K562 (cell line): ENCODE results near the gene ZNF627. TPM values are rescaled to one million over a fixed set of nuclear protein-coding genes. Genes with fewer than 3 reads are reported as not detected.

ENCODE experiments used
- ATAC-seq: fragments of 200-7000 bp; cut with Tn5 transposase; 3 replicates; pipeline ENCODE4 v1.9.1; 2020; ENCODE audit warnings: moderate library complexity
- BruUV-seq: library from RNA; stranded (reverse); fragments of 400-500 nt; replicated peaks from 2 replicates; lab custom pipeline; 2021; lab: Mats Ljungman, UMichigan
- CTCF ChIA-PET: fragments of 300-600 bp; formaldehyde crosslinking; extraction: SDS; loops from one replicate; lab custom pipeline; 2021; ENCODE audit warnings: low intra/inter-chr PET ratio; lab: Yijun Ruan, JAX
- POLR2A ChIA-PET: fragments of 300-600, 350-650 bp; sonication (Branson Sonifier 250); formaldehyde crosslinking; extraction: SDS; loops from one replicate; lab custom pipeline; 2021; ENCODE audit warnings: antibody characterized with exemption, inconsistent platforms; lab: Yijun Ruan, JAX
- DNase-seq, 4 experiments: peaks; one replicate each; pipeline versions ENCODE4 v3.0.0 to v3.0.0-alpha.2; 2011 to 2018; ENCODE audit warnings: low spot score in 3 of 4, mixed read lengths in 3 of 4; ENCODE audit errors: extremely low read depth in 1 of 4
- FAIRE-seq: peaks from 2 replicates; lab custom pipeline; 2011; peaks lifted over from hg19 to GRCh38; lab: Jason Lieb, UNC
- H2AFZ ChIP-seq: 2 replicates; pipeline ENCODE4 v1.6.0; 2011; ENCODE audit warnings: low read depth, low read length, control low read depth, inconsistent platforms
- H3K27ac ChIP-seq: fragments of 200-600 bp; 3 replicates; pipeline ENCODE4 v1.8.0; 2011; ENCODE audit warnings: low read depth, mild to moderate bottlenecking, control low read depth, inconsistent platforms, low read length, moderate library complexity, mixed read lengths; ENCODE audit errors: extremely low read depth
- H3K27me3 ChIP-seq, 2 experiments: fragments of 300-600 bp in 1 of 2; 2 replicates in 1 of 2; 3 replicates in 1 of 2; pipeline versions ENCODE4 v1.6.0 to v1.8.0; 2011; ENCODE audit warnings: inconsistent platforms in 2 of 2, low read length in 2 of 2, mild to moderate bottlenecking in 1 of 2, mixed read lengths in 1 of 2, moderate library complexity in 1 of 2; ENCODE audit not compliant: control insufficient read depth in 2 of 2, insufficient read depth in 2 of 2
- H3K36me3 ChIP-seq: fragments of 300-600 bp; 3 replicates; pipeline ENCODE4 v1.8.0; 2011; ENCODE audit warnings: mild to moderate bottlenecking, low read length, inconsistent platforms; ENCODE audit not compliant: control insufficient read depth, insufficient read depth
- H3K4me1 ChIP-seq, 2 experiments: fragments of 200-600 bp in 1 of 2; replicated peaks in 1 of 2; 2 replicates in 1 of 2; 3 replicates in 1 of 2; pipeline versions ENCODE4 v1.5.1 to v1.8.0; 2011; ENCODE audit warnings: inconsistent platforms in 2 of 2, low read length in 2 of 2, mild to moderate bottlenecking in 1 of 2, mixed read lengths in 1 of 2, moderate library complexity in 1 of 2; ENCODE audit not compliant: control insufficient read depth in 2 of 2, insufficient read depth in 2 of 2
- H3K4me2 ChIP-seq: 2 replicates; pipeline ENCODE4 v1.6.1; 2011; ENCODE audit warnings: low read length, control low read depth, inconsistent platforms, mixed read lengths; ENCODE audit not compliant: insufficient read depth
- H3K4me3 ChIP-seq: fragments of 200-600 bp; sonication (generic), shearing (Covaris generic); 2 replicates; pipeline ENCODE4 v1.5.1; 2016; ENCODE audit warnings: control low read depth, inconsistent platforms
- H3K79me2 ChIP-seq: fragments of 200-600 bp; 3 replicates; pipeline ENCODE4 v1.8.0; 2011; ENCODE audit warnings: low read length, inconsistent platforms; ENCODE audit not compliant: control insufficient read depth, insufficient read depth
- H3K9ac ChIP-seq, 2 experiments: 2 replicates each; pipeline versions ENCODE4 v1.6.0 to v1.6.1; 2011; ENCODE audit warnings: low read depth in 2 of 2, low read length in 2 of 2, control low read depth in 1 of 2, inconsistent platforms in 1 of 2, mild to moderate bottlenecking in 1 of 2, mixed read lengths in 1 of 2; ENCODE audit not compliant: insufficient read depth in 1 of 2
- H3K9me1 ChIP-seq: one replicate; pipeline ENCODE4 v1.6.0; 2011; ENCODE audit warnings: inconsistent platforms, mild to moderate bottlenecking, low read length, moderate library complexity; ENCODE audit not compliant: control insufficient read depth, insufficient read depth
- H3K9me3 ChIP-seq: replicated peaks from 2 replicates; pipeline ENCODE4 v1.5.1; 2011; ENCODE audit warnings: low read depth, low read length, inconsistent platforms; ENCODE audit not compliant: control insufficient read depth, insufficient read depth
- H4K20me1 ChIP-seq: replicated peaks from 2 replicates; pipeline ENCODE4 v1.6.1; 2011; ENCODE audit warnings: low read length, inconsistent platforms, mixed read lengths; ENCODE audit not compliant: control insufficient read depth, insufficient read depth
- BHLHE40 ChIP-seq: IDR thresholded peaks from 2 replicates; pipeline ENCODE4 v1.6.1; 2011; ENCODE audit warnings: low read length, improper control_type of control experiment
- DPF2 ChIP-seq: fragments of 450-650 bp; IDR thresholded peaks from 2 replicates; pipeline ENCODE4 v1.6.1; 2016
- FOXA1 ChIP-seq: fragments of 450-650 bp; IDR thresholded peaks from 2 replicates; pipeline ENCODE4 v1.6.1; 2016; ENCODE audit warnings: mild to moderate bottlenecking, borderline replicate concordance
- FOXA3 ChIP-seq, 2 experiments: fragments of 450-650 bp in 1 of 2; sonication (generic) in 1 of 2; formaldehyde crosslinking; IDR thresholded peaks in 1 of 2; conservative IDR thresholded peaks in 1 of 2; 2 replicates each; pipeline versions ENCODE4 v1.4.0 to v1.8.0; 2020 to 2022; ENCODE audit warnings: mild to moderate bottlenecking in 2 of 2, missing genetic modification reagents in 1 of 2
- MEF2D ChIP-seq: conservative IDR thresholded peaks from 2 replicates; pipeline ENCODE4 v1.6.1; 2016; ENCODE audit warnings: low read depth, missing genetic modification characterization, missing compliant biosample characterization
- MLLT1 ChIP-seq, 2 experiments: fragments of 450-650 bp; IDR thresholded peaks; 2 replicates each; pipeline ENCODE4 v1.6.1; 2016
- PHF8 ChIP-seq: fragments of 200-600 bp; sonication (generic); IDR thresholded peaks from 2 replicates; pipeline ENCODE4 v1.6.1; 2012; ENCODE audit warnings: mixed run types, mild to moderate bottlenecking, inconsistent platforms, low read length, moderate library complexity, borderline replicate concordance
- PRDM10 ChIP-seq: fragments of 450-650 bp; IDR thresholded peaks from 2 replicates; pipeline ENCODE4 v1.6.1; 2018; ENCODE audit not compliant: partially characterized antibody
- TBP ChIP-seq: optimal IDR thresholded peaks from 2 replicates; pipeline ENCODE3; 2011; ENCODE audit warnings: low read depth, low read length, improper control_type of control experiment
- ZFX ChIP-seq: sonication (generic); formaldehyde crosslinking; IDR thresholded peaks from 2 replicates; pipeline ENCODE4 v1.8.0; 2022; ENCODE audit warnings: mild to moderate bottlenecking, missing genetic modification reagents, moderate library complexity
- ZNF124 ChIP-seq: sonication (generic); formaldehyde crosslinking; IDR thresholded peaks from 2 replicates; pipeline ENCODE4 v1.8.1; 2022; ENCODE audit warnings: missing genetic modification reagents
- ZNF445 ChIP-seq: fragments of 250-450 bp; sonication (Bioruptor Pico); IDR thresholded peaks from 2 replicates; pipeline ENCODE4 v1.4.0; 2020; ENCODE audit warnings: low read depth, mild to moderate bottlenecking, moderate library complexity
- ZNF561 ChIP-seq: fragments of 450-650 bp; formaldehyde crosslinking; conservative IDR thresholded peaks from 2 replicates; pipeline ENCODE4 v1.4.0; 2020; ENCODE audit warnings: mild to moderate bottlenecking, moderate library complexity
- WGBS: fragments of 100-300 bp; shearing (Covaris generic); methylation state at CpG from one replicate; pipeline ENCODE4 v1.1.6; 2016; ENCODE audit warnings: low coverage, mixed read lengths; ENCODE audit not compliant: insufficient coverage; ENCODE audit errors: missing lambda C conversion rate; 5-methylcytosine and 5-hydroxymethylcytosine counted together
- in situ Hi-C: fragments of 300-500 bp; cut with MboI; formaldehyde crosslinking; loops from 4 replicates; pipeline ENCODE4 v1.15.0; 2018; ENCODE audit warnings: inconsistent platforms, mixed read lengths
- intact Hi-C: fragments of 100-400 bp; cut with micrococcal nuclease; formaldehyde crosslinking; loops from 2 replicates; pipeline ENCODE4 v1.14.2; 2022
- polyA plus RNA-seq, 8 experiments: library from polyadenylated mRNA; depleted of rRNA in 4 of 8; stranded (reverse) in 5 of 8; unstranded in 3 of 8; fragments of >200 nt; fragmentation: Nextera tagmentation in 2 of 8; fragmentation: Illumina TruSeq in 1 of 8; extraction: Ambion mirVana in 2 of 8; extraction: Trizol in 1 of 8; gene quantifications; 2 replicates each; pipeline versions ENCODE4 v1.2.1 to v1.2.3, GENCODE V29; 2011 to 2014; ENCODE audit warnings: inconsistent platforms in 1 of 8, missing spikeins in 1 of 8
- total RNA-seq, 7 experiments: library from RNA; depleted of rRNA in 6 of 7; stranded (reverse); fragments of >200 nt in 6 of 7; fragmentation: Illumina TruSeq in 2 of 7; extraction: Trizol in 2 of 7; gene quantifications; 2 replicates each; pipeline versions ENCODE4 v1.2.1 to v1.2.3, GENCODE V29; 2011 to 2021; ENCODE audit warnings: low replicate concordance in 1 of 7
- TF ChIP-seq, protein P1 (sequence below): sonication (generic); formaldehyde crosslinking; IDR thresholded peaks from 2 replicates; pipeline ENCODE4 v1.8.0; 2022; ENCODE audit warnings: mild to moderate bottlenecking, missing genetic modification reagents

The ZNF627 gene
- total and polyA plus RNA-seq, 9 of the 15 experiments (the other 6 are each of a cell fraction or from before 2014, with no cell fraction given) = 6.4 to 19.9 (median 10.6) TPM

DNA sequence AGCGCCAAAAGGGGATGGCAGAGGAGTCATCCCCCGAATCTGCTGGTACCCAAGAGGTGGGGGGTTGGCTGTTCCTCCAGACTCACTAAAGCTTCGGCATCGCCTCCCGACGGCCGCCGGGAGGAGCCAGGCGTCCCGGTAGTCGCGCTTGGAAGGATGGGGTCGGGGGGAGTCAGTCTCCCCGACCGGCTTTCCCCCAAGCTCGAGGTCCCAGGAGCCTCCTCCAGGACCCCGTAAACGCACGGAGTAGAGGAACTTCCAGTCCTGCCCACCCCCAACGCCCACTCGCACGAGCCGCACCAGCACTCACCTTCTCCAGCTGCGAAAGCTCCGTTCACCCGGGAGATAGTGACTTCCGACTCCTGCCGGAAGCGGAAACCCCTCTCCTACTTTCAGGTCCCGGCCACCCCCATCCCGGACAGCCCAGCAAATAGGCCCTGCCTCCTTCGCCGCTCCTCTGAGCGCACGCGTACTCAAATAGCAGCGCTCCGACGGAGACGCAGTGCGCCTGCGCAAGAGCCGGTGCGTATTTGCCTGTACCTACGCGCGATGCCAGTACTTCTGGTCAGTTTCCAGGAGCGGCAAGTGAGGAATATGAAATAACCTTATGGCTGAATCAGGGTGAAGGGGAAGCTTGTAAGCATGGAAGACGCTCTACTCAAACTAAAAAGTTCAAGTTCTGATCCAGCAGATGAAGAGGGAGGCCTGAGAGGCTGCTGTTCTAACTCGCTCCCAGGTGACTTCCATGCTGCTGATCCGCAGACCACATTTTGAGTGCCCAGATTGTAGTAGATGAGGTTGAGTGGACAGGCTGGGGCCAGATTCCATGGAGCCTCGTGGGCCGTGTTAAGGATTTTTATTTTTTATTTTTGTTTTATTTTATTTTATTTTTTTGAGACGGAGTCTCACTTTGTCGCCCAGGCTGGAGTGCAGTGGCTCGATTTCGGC lies 38.1 kb upstream of the ZNF627 start, which contains the start of gene ELOF1:
Gene ELOF1 (minus strand): TSS at position 350 of the 948 bp plus-strand sequence. CDS start 4,883 bp downstream, outside the sequence.
- Histone ChIP-seq H3K27ac (peak within 1 kb of the TSS; percentile 94), H3K9me3 (no peaks in the 10 kb centered on the region), H3K79me2 (peaks cover 59% of the 10 kb centered on the region), H4K20me1 (peaks cover 13% of the 10 kb centered on the region; the same call in 1 of the 2 replicates), H2AFZ (peak within 1 kb of the TSS; percentile 88), H3K36me3 (peaks cover 27% of the 10 kb centered on the region; the same call in 2 of the 3 replicates), H3K4me1 (peaks cover 38 to 41% of the 10 kb centered on the region in 2 experiments), H3K4me3 (peak within 1 kb of the TSS; percentile 88), H3K4me2 (peak within 1 kb of the TSS; percentile 98), H3K27me3 (no peaks in the 10 kb centered on the region), H3K9me1 (peaks cover 4% of the 10 kb centered on the region), H3K9ac (peak within 1 kb of the TSS; percentile 91 to 92)
- intact Hi-C loops (no loop called here), in situ Hi-C loops (no loop called here)
- POLR2A ChIA-PET = interaction anchor here (0.6 to 1.5 kb wide), 13 partner anchors 9 to 532 kb away, joined by 3 to 8 read pairs (median 4); partner anchors contain the start of genes CNN1, ECSIT, PRKCSH and ZNF440
- ATAC-seq = peak; percentile 92
- CTCF ChIA-PET = interaction anchor here (0.5 to 3.1 kb wide), 3 partner anchors 29 to 299 kb away, joined by 3 to 32 read pairs (median 3); no protein-coding TSS in a partner anchor
- peak; percentile 94 to 100 (median 96) for DNase-seq
- peak; percentile 97 for FAIRE-seq
- WGBS = 2% methylated on average over 52 of the region's 57 CpGs
- TSS peak; percentile 93 for BruUV-seq
- TF ChIP-seq MEF2D (tag) (no peak), ZFX (CRISPR knock-in tag) (peak; percentile 56; the same call in 1 of the 2 replicates), FOXA3 (CRISPR knock-in tag; conservative IDR thresholded peaks at IDR 0.05 in 1 of 2, IDR thresholded peaks at IDR 0.05 in 1 of 2) (peak; percentile 97 to 98), FOXA1 (no peak), MLLT1 (IDR thresholded peaks at IDR 0.05) (peak in 1 of 2 experiments; percentile 73), ZNF561 (CRISPR knock-in tag) (no peak), TBP (peak; percentile 98), PHF8 (peak; percentile 88; the same call in 1 of the 2 replicates), DPF2 (no peak), ZNF124 (no peak), ZNF445 (no peak), PRDM10 (peak; percentile 48), BHLHE40 (peak; percentile 68)
- TF ChIP-seq, protein P1, sequence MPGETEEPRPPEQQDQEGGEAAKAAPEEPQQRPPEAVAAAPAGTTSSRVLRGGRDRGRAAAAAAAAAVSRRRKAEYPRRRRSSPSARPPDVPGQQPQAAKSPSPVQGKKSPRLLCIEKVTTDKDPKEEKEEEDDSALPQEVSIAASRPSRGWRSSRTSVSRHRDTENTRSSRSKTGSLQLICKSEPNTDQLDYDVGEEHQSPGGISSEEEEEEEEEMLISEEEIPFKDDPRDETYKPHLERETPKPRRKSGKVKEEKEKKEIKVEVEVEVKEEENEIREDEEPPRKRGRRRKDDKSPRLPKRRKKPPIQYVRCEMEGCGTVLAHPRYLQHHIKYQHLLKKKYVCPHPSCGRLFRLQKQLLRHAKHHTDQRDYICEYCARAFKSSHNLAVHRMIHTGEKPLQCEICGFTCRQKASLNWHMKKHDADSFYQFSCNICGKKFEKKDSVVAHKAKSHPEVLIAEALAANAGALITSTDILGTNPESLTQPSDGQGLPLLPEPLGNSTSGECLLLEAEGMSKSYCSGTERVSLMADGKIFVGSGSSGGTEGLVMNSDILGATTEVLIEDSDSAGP (CRISPR knock-in tag) = no peak
